Loucy (cell line): ENCODE measurements around the gene TMEM184A.

Experiments
- H2AFZ ChIP-seq: fragments of 200-600 bp; sonication (generic); 2 replicates; pipeline ENCODE4 v1.6.0; 2016; ENCODE audit warnings: antibody characterized with exemption, mild to moderate bottlenecking, low read length, moderate library complexity
- H3F3A ChIP-seq: fragments of 200-600 bp; 2 replicates; pipeline ENCODE4 v1.6.0; 2016; ENCODE audit warnings: antibody characterized with exemption, low read depth, mild to moderate bottlenecking
- H3K27me3 ChIP-seq: fragments of 200-600 bp; sonication (generic); 2 replicates; pipeline ENCODE4 v1.6.1; 2014; ENCODE audit warnings: low read length, mild to moderate bottlenecking; ENCODE audit not compliant: insufficient read depth, poor library complexity, severe bottlenecking
- H3K36me3 ChIP-seq: fragments of 200-600 bp; sonication (generic); 2 replicates; pipeline ENCODE4 v1.6.1; 2016; ENCODE audit warnings: low read length; ENCODE audit not compliant: insufficient read depth
- H3K4me1 ChIP-seq: fragments of 200-600 bp; sonication (generic); 2 replicates; pipeline ENCODE4 v1.5.1; 2014; ENCODE audit warnings: low read length, mild to moderate bottlenecking; ENCODE audit not compliant: insufficient read depth, poor library complexity, severe bottlenecking
- H3K4me2 ChIP-seq: fragments of 200-600 bp; sonication (generic); 2 replicates; pipeline ENCODE4 v1.6.0; 2014; ENCODE audit warnings: antibody characterized with exemption, low read length, low read depth, mild to moderate bottlenecking; ENCODE audit not compliant: poor library complexity, severe bottlenecking
- H3K4me3 ChIP-seq: fragments of 200-600 bp; sonication (generic); 2 replicates; pipeline ENCODE4 v1.5.1; 2014; ENCODE audit warnings: low read length, mild to moderate bottlenecking, mixed read lengths; ENCODE audit not compliant: poor library complexity, severe bottlenecking
- H3K79me2 ChIP-seq: fragments of 200-600 bp; sonication (generic); 2 replicates; pipeline ENCODE4 v1.6.1; 2014; ENCODE audit warnings: low read length; ENCODE audit not compliant: insufficient read depth
- H3K9ac ChIP-seq: fragments of 200-600 bp; sonication (generic); 2 replicates; pipeline ENCODE4 v1.6.0; 2014; ENCODE audit warnings: mild to moderate bottlenecking, low read depth, low read length, moderate library complexity; ENCODE audit not compliant: poor library complexity, severe bottlenecking
- H3K9me2 ChIP-seq: fragments of 200-600 bp; sonication (generic); replicated peaks from 2 replicates; pipeline ENCODE4 v1.6.1; 2016; ENCODE audit warnings: low read depth, low read length, mixed read lengths
- H3K9me3 ChIP-seq: fragments of 200-600 bp; sonication (generic); 2 replicates; pipeline ENCODE4 v1.6.1; 2014; ENCODE audit warnings: mild to moderate bottlenecking, antibody characterized with exemption, low read length, low read depth; ENCODE audit not compliant: insufficient read depth
- H4K20me1 ChIP-seq: fragments of 200-600 bp; sonication (generic); 2 replicates; pipeline ENCODE4 v1.6.0; 2014; ENCODE audit warnings: antibody characterized with exemption, low read length, mild to moderate bottlenecking; ENCODE audit not compliant: insufficient read depth, poor library complexity, severe bottlenecking
- EZH2phosphoT487 ChIP-seq: fragments of 200-600 bp; IDR thresholded peaks from 2 replicates; pipeline ENCODE4 v1.6.1; 2018; ENCODE audit warnings: antibody characterized with exemption, mild to moderate bottlenecking, moderate library complexity, borderline replicate concordance
- TF ChIP-seq, protein P1 (sequence below): fragments of 200-600 bp; sonication (generic); conservative IDR thresholded peaks from 2 replicates; pipeline ENCODE4 v1.5.1; 2014; ENCODE audit warnings: mild to moderate bottlenecking, antibody characterized with exemption, low read length

TMEM184A gene

DNA sequence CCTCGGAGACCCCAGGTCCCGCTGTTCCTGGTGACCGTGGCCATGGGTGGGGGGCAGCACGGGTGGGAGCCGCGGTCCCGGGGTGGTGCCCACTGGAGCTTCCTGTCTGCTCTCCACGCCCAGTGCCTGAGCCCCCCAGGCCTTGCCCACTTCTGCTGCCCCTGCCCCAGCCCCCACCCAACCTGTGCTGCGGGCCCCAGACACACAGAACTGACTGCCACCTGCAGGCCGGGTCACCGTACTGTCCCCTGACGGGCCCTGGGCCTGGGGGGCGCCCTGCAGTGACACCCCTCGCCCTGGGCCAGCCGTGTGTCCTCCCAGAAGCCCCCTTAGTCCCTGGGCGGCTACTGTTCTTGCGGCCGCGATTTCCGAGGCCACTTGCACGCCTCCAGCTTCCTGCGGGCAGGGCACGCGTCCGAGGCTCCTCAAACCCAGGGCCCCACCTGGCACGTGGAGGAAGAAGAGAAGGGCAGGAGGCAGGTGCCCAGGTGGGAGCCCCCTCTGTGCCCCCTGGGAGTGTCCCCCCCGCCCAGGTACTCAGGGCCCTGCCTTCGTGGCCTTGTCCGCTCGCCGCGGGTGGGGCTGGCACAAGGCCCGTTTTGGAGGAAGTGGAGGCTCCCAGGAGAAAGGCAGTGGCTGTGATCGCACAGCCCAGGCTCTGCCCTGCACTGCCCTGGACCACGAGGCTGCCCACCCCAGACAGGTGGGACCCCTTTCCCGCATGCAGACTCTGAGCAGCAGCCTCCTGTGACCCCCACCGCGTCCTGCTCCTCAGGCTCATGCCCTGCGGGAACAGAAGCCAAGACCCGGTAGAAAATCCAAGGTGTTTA, 10.4 kb downstream of the TMEM184A start:
- Histone ChIP-seq H3K36me3 (peaks cover 36% of the 10 kb centered on the region; the same call in 1 of the 2 replicates), H3K27me3 (no peaks in the 10 kb centered on the region), H3F3A (no peaks in the 10 kb centered on the region), H3K9me3 (no peaks in the 10 kb centered on the region), H3K9ac (no peak overlapping the region), H3K4me2 (no peak overlapping the region), H3K4me1 (no peaks in the 10 kb centered on the region), H2AFZ (no peak overlapping the region), H4K20me1 (peaks cover 3% of the 10 kb centered on the region), H3K79me2 (no peaks in the 10 kb centered on the region; the same call in 1 of the 2 replicates), H3K4me3 (no peak overlapping the region), H3K9me2 (no peaks in the 10 kb centered on the region)
- TF ChIP-seq EZH2phosphoT487: no peak
- TF ChIP-seq, protein P1, sequence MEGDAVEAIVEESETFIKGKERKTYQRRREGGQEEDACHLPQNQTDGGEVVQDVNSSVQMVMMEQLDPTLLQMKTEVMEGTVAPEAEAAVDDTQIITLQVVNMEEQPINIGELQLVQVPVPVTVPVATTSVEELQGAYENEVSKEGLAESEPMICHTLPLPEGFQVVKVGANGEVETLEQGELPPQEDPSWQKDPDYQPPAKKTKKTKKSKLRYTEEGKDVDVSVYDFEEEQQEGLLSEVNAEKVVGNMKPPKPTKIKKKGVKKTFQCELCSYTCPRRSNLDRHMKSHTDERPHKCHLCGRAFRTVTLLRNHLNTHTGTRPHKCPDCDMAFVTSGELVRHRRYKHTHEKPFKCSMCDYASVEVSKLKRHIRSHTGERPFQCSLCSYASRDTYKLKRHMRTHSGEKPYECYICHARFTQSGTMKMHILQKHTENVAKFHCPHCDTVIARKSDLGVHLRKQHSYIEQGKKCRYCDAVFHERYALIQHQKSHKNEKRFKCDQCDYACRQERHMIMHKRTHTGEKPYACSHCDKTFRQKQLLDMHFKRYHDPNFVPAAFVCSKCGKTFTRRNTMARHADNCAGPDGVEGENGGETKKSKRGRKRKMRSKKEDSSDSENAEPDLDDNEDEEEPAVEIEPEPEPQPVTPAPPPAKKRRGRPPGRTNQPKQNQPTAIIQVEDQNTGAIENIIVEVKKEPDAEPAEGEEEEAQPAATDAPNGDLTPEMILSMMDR: peak; percentile 26; the same call in 1 of the 2 replicates

DNA sequence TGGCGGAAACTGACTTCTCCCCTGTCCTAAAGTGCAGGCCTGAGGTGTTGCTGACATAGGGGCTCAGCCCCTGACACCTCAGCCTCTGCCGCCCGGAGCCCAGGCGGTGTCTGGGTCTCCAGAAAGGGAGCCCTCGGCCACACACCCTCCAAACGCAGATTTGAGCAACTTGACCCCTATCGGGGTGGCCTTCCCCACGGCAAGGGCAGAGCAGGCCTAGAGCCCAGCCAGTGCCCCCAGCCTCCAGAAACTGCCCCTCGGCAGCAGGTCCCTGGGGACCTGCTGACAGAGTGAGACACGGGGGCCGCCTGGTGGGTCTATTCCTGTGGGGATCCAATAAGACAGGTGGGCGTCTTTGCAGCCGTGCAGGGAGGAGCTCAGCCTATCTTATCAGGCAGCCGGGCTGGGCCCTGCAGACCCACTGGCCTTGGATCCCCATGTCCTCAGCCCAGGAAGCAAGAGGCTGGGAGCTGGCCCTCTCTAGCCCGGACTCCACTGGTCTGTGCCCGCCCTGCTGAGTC, 11.0 kb downstream of the TMEM184A start:
- H3K79me2 ChIP-seq: no peaks in the 10 kb centered on the region; the same call in 1 of the 2 replicates
- H4K20me1 ChIP-seq: peaks cover 6% of the 10 kb centered on the region
- H3F3A ChIP-seq: no peaks in the 10 kb centered on the region
- TF ChIP-seq, protein P1: no peak
- no peak for TF ChIP-seq EZH2phosphoT487
- no peaks in the 10 kb centered on the region for H3K9me3 ChIP-seq
- H3K4me3 ChIP-seq: no peak overlapping the region
- no peaks in the 10 kb centered on the region for H3K27me3 ChIP-seq
- H3K4me1 ChIP-seq: no peaks in the 10 kb centered on the region
- no peak overlapping the region for H2AFZ ChIP-seq
- no peaks in the 10 kb centered on the region for H3K9me2 ChIP-seq
- no peak overlapping the region for H3K9ac ChIP-seq
- H3K4me2 ChIP-seq: no peak overlapping the region
- H3K36me3 ChIP-seq: peaks cover 41% of the 10 kb centered on the region; the same call in 1 of the 2 replicates

DNA sequence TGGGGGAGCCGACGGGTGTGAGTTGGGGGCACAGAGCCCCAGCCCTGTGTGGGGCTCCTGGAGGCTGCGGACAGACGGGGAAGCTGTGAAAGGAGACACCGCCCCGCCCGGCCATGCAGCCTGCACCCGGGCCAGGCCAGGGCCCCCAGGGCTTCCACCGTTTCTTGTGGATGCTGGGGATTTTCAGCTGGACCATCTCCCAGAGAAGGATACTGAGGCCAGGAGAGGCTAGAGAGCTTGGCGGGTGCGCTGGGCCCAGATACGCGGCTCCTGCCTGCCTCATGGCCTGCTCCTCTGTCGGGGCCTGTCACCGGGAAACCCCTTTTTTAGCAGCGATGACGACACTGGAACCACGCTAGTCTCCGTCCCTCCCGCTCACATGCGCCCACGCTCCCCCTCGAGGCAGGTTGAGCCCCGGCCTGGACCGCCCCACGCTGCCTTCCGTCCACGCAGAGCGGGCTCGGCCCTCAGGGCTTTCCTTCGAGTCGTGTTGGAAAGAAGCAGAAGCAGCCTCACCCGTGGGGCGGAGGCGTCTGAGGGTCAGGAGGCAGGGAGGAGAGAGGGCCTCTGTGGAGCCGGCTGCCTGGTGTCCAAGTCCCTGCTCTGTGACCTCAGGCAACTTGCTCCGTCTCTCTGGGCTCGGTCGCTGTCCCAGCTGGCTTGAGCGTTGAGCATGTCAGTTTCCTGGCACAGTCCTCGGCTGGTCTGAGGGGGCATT, 11.7 kb downstream of the TMEM184A start:
- Histone ChIP-seq H3K4me1 (no peaks in the 10 kb centered on the region), H3K4me2 (no peak overlapping the region), H3F3A (no peaks in the 10 kb centered on the region), H3K9me2 (no peaks in the 10 kb centered on the region), H3K4me3 (no peak overlapping the region), H3K36me3 (peaks cover 47% of the 10 kb centered on the region; the same call in 1 of the 2 replicates), H3K79me2 (peaks cover 6% of the 10 kb centered on the region; the same call in 1 of the 2 replicates), H4K20me1 (peaks cover 10% of the 10 kb centered on the region), H3K9ac (no peak overlapping the region), H2AFZ (no peak overlapping the region), H3K27me3 (no peaks in the 10 kb centered on the region), H3K9me3 (no peaks in the 10 kb centered on the region)
- TF ChIP-seq, protein P1: no peak
- no peak for TF ChIP-seq EZH2phosphoT487
